ENCODE data around the gene ZDHHC14.

GRCh38 chr6:157644043-157644810, 263.2 kb downstream of the ZDHHC14 start:
- peak; percentile 52 for TF ChIP-seq CTCF (conservative IDR thresholded peaks at IDR 0.05; ENCODE audit: low read depth, low read length)
- no peak for TF ChIP-seq EZH2 (IDR thresholded peaks at IDR 0.05; ENCODE audit: borderline replicate concordance, low read depth, low read length, poor library complexity, severe bottlenecking)

All from A673 (cell line).